ENCODE data around the gene CPEB3.
"Not testable (repeated sequence)": the region's sequence is repeated elsewhere in the genome, so short reads cannot be mapped to it uniquely, and the experiment has no call there.

CPEB3 gene

GRCh38 chr10:92267343-92267742 is 23.5 kb downstream of the CPEB3 start:
- DNase-seq (ENCODE audit: low read depth): no peak

GRCh38 chr10:92265687-92266258 is 25.1 kb downstream of the CPEB3 start:
- no peak for DNase-seq (ENCODE audit: low read depth)

DNA sequence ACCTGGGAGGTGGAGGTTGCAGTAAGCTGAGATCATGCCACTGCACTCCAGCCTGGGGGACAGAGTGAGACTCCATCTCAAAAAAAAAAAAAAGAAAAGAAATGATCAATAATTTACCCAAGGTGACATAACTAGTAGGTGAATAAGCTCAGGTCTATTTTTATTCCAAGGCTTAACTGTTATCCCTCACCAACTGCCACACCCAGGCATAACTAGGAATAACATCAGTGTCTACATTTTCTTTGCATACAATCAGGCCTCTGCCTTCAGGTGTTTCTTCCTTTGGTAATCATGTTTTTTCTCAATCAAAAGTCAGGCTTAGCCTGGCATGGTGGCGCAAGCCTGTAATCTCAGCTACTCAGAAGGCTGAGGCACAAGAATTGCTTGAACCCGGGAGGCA is 26.6 kb downstream of the CPEB3 start:
- DNase-seq (ENCODE audit: low read depth): no peak

DNA sequence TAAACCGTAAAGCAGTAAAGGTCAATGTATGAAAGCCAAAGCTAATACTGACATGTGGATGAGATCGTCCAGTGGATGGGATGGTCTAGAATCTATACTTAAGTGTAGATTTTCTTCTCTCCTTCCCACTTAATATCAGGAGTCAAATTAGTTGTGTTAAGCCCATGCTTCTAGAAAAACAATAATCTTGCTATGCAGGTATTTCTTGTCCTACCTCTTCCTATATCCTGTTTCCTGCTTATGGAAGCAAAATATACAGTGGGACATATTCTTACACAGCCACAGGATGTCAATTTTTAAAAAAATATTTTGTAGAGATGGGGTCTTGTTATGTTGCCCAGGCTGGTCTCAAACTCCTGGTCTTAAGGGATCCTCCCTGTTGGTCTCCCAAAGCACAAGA is 27.5 kb downstream of the CPEB3 start:
- no peak for DNase-seq (ENCODE audit: low read depth)

DNA sequence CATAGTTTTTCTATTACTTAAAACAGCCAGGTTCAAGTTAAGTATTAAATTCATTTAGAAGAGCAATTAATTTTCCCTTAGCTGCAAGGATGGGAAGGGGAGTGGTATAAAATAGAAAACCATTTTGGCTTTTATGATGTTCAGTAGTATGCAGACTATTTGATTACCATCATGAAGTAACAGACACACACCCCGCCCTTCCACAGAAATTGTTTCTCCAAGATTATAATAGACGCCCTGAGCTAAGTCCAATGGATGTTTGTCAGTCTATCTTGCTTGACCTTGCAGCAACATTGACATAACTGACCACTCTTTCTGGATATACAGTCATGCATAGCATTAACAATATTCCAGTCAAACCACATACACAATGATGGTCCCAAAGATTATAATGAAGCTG is 42.3 kb downstream of the CPEB3 start:
- DNase-seq (ENCODE audit: low read depth): no peak

DNA sequence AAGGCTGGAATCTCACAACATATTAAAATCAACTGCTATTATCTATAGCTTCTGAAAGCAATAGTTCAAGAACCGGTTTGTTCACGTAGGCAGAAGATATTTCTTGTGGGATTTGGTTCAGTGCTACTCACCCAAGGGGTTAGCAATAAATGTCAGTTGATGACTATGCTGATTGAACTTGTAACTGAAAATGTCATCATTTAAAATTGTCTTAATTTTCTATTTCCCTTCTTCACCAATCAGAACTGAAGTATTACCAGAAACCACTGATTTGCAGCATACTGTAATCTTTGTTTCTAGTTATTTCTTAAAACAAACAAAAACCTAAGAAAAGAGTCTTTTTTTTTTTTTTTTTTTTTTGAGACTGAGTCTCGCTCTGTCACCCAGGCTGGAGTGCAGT is 46.1 kb downstream of the CPEB3 start:
- DNase-seq (ENCODE audit: low read depth): no peak

DNA sequence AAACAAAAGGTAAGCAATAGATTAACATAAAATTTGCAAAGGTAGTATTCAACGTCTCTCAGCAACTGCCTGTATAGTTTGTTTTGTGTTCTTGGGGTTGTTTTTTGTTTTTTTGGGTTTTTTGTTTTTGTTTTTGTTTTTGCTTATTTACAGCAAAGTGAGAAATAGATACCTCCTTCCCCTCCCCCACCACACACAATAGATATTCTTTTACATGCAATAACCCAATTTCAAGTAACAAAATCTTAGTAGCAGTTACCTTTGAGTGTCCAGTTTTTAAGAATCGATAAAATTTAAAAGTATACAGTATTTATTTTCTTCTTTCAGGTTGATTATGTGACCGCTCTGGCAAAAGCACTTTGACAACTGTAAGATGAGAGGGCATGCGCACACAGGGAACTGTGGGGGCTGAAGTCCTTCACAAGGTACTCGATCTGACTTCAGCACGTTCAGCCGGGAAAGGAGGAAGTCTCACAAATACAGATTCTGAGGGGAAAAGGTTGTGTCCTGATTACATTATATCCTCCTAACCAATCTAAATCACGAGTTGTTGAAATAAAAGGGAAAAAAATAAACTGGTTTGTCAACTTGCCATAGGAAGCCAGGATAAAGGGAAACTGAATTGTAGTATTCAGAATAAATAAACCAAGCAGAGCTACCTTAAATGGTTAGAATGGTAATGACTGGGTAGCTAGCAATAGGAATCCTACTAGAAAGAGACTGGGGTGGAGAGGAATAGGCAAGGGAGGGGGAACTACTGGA is 47.8 kb downstream of the CPEB3 start:
- DNase-seq (ENCODE audit: low read depth): no peak

- DNase-seq (ENCODE audit: low read depth): no peak
Measured at GRCh38 chr10:92242380-92242779, 48.5 kb downstream of the CPEB3 start.

DNA sequence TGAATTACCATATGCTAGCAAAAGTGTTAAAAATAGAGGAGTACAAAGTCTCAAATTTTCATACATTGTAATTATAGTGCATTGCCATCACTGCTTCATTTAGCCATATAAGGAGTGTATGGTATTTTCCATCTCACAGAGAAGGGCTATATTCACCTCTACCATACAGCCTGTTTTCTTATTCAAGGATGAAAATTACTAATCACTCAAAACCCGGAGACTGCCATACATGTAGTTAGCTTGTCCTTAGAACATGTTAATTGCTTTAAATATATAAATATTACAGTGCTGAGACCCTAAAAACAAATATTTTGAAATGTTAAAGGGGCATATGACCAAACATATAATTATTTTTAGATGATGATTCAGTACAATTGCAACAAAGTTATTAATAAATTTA is 49.4 kb downstream of the CPEB3 start:
- no peak for DNase-seq (ENCODE audit: low read depth)

- peak; percentile 3 for DNase-seq (ENCODE audit: low read depth)
Measured at GRCh38 chr10:92241158-92241500, 49.7 kb downstream of the CPEB3 start.

- DNase-seq (ENCODE audit: low read depth): peak; percentile 26
Measured at GRCh38 chr10:92240289-92241157, 50.4 kb downstream of the CPEB3 start.

GRCh38 chr10:92239600-92240288 is 51.1 kb downstream of the CPEB3 start:
- peak; percentile 6 for DNase-seq (ENCODE audit: low read depth)

GRCh38 chr10:92239151-92239599 is 51.7 kb downstream of the CPEB3 start:
- DNase-seq (ENCODE audit: low read depth): peak; percentile 1

GRCh38 chr10:92238586-92239098 is 52.2 kb downstream of the CPEB3 start:
- DNase-seq (ENCODE audit: low read depth): peak; percentile 24

- no peak for DNase-seq (ENCODE audit: low read depth)
Measured at GRCh38 chr10:92238054-92238585, 52.8 kb downstream of the CPEB3 start.

DNA sequence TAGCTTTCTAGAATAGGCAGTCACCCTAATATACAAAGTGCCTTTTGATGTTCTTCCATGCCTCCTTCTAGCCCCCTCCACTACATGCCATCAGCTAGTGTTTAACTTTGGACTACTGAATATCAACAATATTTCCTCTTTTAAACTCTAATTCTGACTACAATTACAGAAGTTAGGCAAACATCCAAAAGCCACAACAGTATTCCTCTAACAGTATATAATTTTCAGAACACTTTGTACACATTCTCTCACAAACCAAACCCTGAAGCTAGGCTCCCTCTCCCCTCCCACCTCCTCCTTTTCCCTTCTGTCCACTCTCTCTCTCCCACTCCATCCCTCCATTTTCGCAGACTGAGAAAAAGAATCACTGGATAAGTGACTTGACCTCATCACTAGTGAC is 59.7 kb downstream of the CPEB3 start:
- no peak for DNase-seq (ENCODE audit: low read depth)

GRCh38 chr10:92222603-92223262 is 68.1 kb downstream of the CPEB3 start:
- peak; percentile 23 for DNase-seq (ENCODE audit: low read depth)

DNA sequence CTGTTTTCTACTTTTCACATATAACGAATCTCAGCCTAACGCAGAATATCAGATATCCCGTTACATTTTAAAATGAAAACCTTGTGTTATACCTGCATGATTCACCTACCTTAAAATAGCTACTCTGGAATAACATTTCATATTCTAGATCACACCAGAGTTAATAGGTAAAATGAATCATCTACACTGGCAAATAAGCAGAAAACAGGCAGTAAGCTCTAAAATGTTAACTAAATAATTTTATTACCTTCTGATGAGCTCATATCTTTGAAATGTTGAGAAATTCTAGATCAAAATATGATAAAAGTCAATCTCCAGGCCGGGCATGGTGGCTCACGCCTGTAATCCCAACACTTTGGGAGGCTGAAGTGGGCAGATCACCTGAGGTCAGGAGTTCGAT is 71.3 kb downstream of the CPEB3 start:
- DNase-seq (ENCODE audit: low read depth): no peak

- no peak for DNase-seq (ENCODE audit: low read depth)
Measured at GRCh38 chr10:92218569-92218968, 72.3 kb downstream of the CPEB3 start.

DNA sequence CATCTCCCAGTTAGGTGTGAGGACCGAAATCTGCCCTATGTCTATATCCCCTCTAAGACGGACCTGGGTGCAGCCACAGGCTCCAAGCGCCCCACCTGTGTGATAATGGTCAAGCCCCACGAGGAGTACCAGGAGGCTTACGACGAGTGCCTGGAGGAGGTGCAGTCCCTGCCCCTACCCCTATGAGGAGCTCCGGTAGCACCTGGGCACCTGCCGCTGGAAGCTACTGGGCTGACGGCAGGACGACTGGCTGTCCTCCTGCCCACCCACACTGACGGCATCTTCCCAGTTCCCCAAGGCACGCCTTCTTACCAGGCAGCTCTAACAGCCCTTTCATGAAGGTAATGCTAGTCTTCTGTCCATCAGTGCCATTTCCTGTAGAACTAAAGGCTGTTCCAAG is 74.3 kb downstream of the CPEB3 start:
- not testable (repeated sequence) for DNase-seq (ENCODE audit: low read depth)

GRCh38 chr10:92215222-92215621 is 75.7 kb downstream of the CPEB3 start:
- DNase-seq (ENCODE audit: low read depth): not testable (repeated sequence)
